HepG2 (cell line): ENCODE data around the gene AFDN. TPM values are rescaled to one million over a fixed set of nuclear protein-coding genes. Genes with fewer than 3 reads are reported as not detected.

Experiments used
- DZIP1 ChIP-seq: sonication (generic); formaldehyde crosslinking; IDR thresholded peaks from 2 replicates; pipeline ENCODE4 v1.5.0; 2020; ENCODE audit warnings: mild to moderate bottlenecking, missing genetic modification reagents
- GLMP ChIP-seq: sonication (generic); formaldehyde crosslinking; IDR thresholded peaks from 2 replicates; pipeline ENCODE4 v1.9.0; 2021; ENCODE audit warnings: missing genetic modification reagents, mild to moderate bottlenecking, borderline replicate concordance
- HOXD1 ChIP-seq: sonication (generic); formaldehyde crosslinking; IDR thresholded peaks from 2 replicates; pipeline ENCODE4 v1.5.0; 2020; ENCODE audit warnings: missing genetic modification reagents
- KDM4B ChIP-seq: sonication (generic); formaldehyde crosslinking; IDR thresholded peaks from 2 replicates; pipeline ENCODE4 v1.4.0; 2020; ENCODE audit warnings: missing genetic modification reagents
- KLF15 ChIP-seq: sonication (generic); formaldehyde crosslinking; IDR thresholded peaks from 2 replicates; pipeline ENCODE4 v1.8.1; 2023; ENCODE audit warnings: borderline replicate concordance, mild to moderate bottlenecking, inconsistent platforms, missing genetic modification reagents, mixed read lengths
- MXD4 ChIP-seq: IDR thresholded peaks from 2 replicates; pipeline ENCODE4 v1.6.1; 2016; ENCODE audit warnings: mild to moderate bottlenecking, missing biosample characterization, missing genetic modification reagents
- NCOA5 ChIP-seq: sonication (generic); formaldehyde crosslinking; IDR thresholded peaks from 2 replicates; pipeline ENCODE4 v1.4.0; 2020; ENCODE audit warnings: missing genetic modification reagents
- PCBP2 ChIP-seq: fragments of 200-400 bp; formaldehyde crosslinking; optimal IDR thresholded peaks from 2 replicates; pipeline ENCODE3; 2018; ENCODE audit warnings: low read length, low read depth; ENCODE audit not compliant: poor library complexity, severe bottlenecking
- SP5 ChIP-seq: IDR thresholded peaks from 2 replicates; pipeline ENCODE4 v1.6.1; 2016; ENCODE audit warnings: low read depth, borderline replicate concordance
- SRF ChIP-seq: IDR thresholded peaks from 2 replicates; pipeline ENCODE4 v1.6.1; 2011; ENCODE audit warnings: mild to moderate bottlenecking, low read depth, low read length, moderate library complexity
- ZBTB44 ChIP-seq: sonication (generic); formaldehyde crosslinking; IDR thresholded peaks from 2 replicates; pipeline ENCODE4 v1.4.0; 2020; ENCODE audit warnings: missing genetic modification reagents
- ZNF598 ChIP-seq: sonication (generic); formaldehyde crosslinking; IDR thresholded peaks from 2 replicates; pipeline ENCODE4 v1.5.1; 2020; ENCODE audit warnings: mild to moderate bottlenecking, missing genetic modification reagents, borderline replicate concordance
- ZNF773 ChIP-seq: sonication (generic); formaldehyde crosslinking; IDR thresholded peaks from 2 replicates; pipeline ENCODE4 v1.4.0; 2020; ENCODE audit warnings: missing genetic modification reagents, borderline replicate concordance
- ZNF784 ChIP-seq: sonication (generic); formaldehyde crosslinking; IDR thresholded peaks from 2 replicates; pipeline ENCODE4 v1.5.1; 2020; ENCODE audit warnings: missing genetic modification reagents, mild to moderate bottlenecking, borderline replicate concordance
- polyA plus RNA-seq, 8 experiments: library from polyadenylated mRNA; depleted of rRNA in 3 of 8; stranded (reverse) in 7 of 8; unstranded in 1 of 8; fragments of >200 nt; fragmentation: Illumina TruSeq in 4 of 8; extraction: Trizol in 4 of 8; gene quantifications; 2 replicates each; pipeline versions ENCODE4 v1.2.1 to v1.2.3, GENCODE V29; 2011 to 2016; ENCODE audit warnings: low read depth in 4 of 8, missing spikeins in 1 of 8, mixed read lengths in 1 of 8; ENCODE audit not compliant: insufficient read depth in 1 of 8
- total RNA-seq, 5 experiments: library from RNA; depleted of rRNA; stranded (reverse); fragments of >200 nt; fragmentation: Illumina TruSeq; extraction: Trizol; gene quantifications; 2 replicates each; pipeline ENCODE4 v1.2.3, GENCODE V29; 2016; ENCODE audit warnings: low read depth in 1 of 5
- TF ChIP-seq, protein P1 (sequence below): sonication (generic); formaldehyde crosslinking; IDR thresholded peaks from 2 replicates; pipeline ENCODE4 v1.9.0; 2021; ENCODE audit warnings: mild to moderate bottlenecking, missing genetic modification reagents

AFDN gene
- total and polyA plus RNA-seq, 2 of the 13 experiments (the other 11 are each of a cell fraction or from before 2014, with no cell fraction given): 136 to 151 TPM

DNA sequence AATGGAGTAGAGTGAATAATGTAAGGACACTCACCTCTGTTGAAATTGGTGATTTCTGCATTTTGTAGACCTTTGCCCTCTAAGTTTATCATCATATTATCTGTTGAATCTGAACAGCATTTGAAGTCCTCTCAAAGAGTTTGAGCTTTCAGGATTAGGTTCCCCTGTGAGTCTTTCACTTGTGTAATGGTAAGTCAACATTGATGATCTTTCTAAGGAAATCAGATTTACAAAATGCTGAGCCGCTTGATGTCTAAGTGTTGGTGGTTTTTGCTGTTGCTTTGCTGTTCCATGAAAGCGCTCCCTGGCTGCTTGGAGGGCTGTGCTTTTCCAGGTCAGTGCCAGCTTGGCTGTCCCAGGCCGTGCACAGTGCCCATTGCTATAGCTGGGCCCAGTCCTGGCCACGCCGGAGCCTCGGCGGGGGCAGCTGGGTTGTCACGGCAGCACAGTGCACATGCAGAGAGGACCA, 136.9 kb downstream of the AFDN start (continued):
- TF ChIP-seq SP5 (0 out of 2 replicates have a peak, but pooled peaks have one; percentile 12), HOXD1 (CRISPR knock-in tag) (no peak), GLMP (CRISPR knock-in tag) (no peak), ZNF784 (CRISPR knock-in tag) (no peak), KLF15 (CRISPR knock-in tag) (no peak), ZBTB44 (peak; percentile 55; the same call in 1 of the 2 replicates), MXD4 (CRISPR knock-in tag) (no peak), NCOA5 (no peak), DZIP1 (CRISPR knock-in tag) (no peak), PCBP2 (no peak), SRF (no peak), ZNF598 (CRISPR knock-in tag) (no peak; the same call in 1 of the 2 replicates), KDM4B (CRISPR knock-in tag) (peak; percentile 57; the same call in 1 of the 2 replicates), ZNF773 (CRISPR knock-in tag) (no peak)
- TF ChIP-seq, protein P1, sequence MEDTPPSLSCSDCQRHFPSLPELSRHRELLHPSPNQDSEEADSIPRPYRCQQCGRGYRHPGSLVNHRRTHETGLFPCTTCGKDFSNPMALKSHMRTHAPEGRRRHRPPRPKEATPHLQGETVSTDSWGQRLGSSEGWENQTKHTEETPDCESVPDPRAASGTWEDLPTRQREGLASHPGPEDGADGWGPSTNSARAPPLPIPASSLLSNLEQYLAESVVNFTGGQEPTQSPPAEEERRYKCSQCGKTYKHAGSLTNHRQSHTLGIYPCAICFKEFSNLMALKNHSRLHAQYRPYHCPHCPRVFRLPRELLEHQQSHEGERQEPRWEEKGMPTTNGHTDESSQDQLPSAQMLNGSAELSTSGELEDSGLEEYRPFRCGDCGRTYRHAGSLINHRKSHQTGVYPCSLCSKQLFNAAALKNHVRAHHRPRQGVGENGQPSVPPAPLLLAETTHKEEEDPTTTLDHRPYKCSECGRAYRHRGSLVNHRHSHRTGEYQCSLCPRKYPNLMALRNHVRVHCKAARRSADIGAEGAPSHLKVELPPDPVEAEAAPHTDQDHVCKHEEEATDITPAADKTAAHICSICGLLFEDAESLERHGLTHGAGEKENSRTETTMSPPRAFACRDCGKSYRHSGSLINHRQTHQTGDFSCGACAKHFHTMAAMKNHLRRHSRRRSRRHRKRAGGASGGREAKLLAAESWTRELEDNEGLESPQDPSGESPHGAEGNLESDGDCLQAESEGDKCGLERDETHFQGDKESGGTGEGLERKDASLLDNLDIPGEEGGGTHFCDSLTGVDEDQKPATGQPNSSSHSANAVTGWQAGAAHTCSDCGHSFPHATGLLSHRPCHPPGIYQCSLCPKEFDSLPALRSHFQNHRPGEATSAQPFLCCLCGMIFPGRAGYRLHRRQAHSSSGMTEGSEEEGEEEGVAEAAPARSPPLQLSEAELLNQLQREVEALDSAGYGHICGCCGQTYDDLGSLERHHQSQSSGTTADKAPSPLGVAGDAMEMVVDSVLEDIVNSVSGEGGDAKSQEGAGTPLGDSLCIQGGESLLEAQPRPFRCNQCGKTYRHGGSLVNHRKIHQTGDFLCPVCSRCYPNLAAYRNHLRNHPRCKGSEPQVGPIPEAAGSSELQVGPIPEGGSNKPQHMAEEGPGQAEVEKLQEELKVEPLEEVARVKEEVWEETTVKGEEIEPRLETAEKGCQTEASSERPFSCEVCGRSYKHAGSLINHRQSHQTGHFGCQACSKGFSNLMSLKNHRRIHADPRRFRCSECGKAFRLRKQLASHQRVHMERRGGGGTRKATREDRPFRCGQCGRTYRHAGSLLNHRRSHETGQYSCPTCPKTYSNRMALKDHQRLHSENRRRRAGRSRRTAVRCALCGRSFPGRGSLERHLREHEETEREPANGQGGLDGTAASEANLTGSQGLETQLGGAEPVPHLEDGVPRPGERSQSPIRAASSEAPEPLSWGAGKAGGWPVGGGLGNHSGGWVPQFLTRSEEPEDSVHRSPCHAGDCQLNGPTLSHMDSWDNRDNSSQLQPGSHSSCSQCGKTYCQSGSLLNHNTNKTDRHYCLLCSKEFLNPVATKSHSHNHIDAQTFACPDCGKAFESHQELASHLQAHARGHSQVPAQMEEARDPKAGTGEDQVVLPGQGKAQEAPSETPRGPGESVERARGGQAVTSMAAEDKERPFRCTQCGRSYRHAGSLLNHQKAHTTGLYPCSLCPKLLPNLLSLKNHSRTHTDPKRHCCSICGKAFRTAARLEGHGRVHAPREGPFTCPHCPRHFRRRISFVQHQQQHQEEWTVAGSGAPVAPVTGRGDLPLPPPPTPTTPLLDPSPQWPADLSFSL (CRISPR knock-in tag): peak; percentile 65
